Measurements from ENCODE around the gene RBM15. TPM values are rescaled to one million over a fixed set of nuclear protein-coding genes. Genes with fewer than 3 reads are reported as not detected.

Gene RBM15
- total RNA-seq, 1 donor from 2014 or later, result 27.8 TPM

DNA sequence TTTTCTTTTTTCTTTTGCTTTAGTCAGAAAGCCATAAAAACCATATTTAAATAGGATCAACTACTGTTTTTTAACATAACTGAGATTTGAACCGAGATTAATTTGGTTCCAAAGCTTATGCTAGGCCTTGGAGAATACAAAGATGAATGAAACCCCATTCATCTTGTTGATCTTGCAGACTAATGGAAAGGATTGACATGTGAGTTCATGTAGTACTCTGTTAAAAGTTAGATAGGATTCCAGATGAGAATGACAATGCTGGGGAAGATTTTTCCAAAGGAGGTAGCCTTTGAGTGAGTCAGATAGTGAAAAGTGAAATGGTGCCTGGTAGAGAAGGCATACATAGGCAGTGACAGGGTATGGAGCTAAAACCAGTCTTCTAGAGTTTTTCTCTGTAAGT is 22.7 kb downstream of the RBM15 start:
- H3K27ac Mint-ChIP-seq (ENCODE audit: unreplicated experiment), result no peak overlapping the region
- peaks cover 24% of the 10 kb centered on the region for H3K36me3 Mint-ChIP-seq (ENCODE audit: unreplicated experiment)
- no peaks in the 10 kb centered on the region for H3K4me1 Mint-ChIP-seq (ENCODE audit: unreplicated experiment)
- H3K9me3 Mint-ChIP-seq (ENCODE audit: unreplicated experiment), result no peaks in the 10 kb centered on the region
- no peak overlapping the region for H3K4me3 Mint-ChIP-seq (ENCODE audit: unreplicated experiment)
- H3K27me3 Mint-ChIP-seq (ENCODE audit: unreplicated experiment), result no peaks in the 10 kb centered on the region
- TF ChIP-seq, protein P1, sequence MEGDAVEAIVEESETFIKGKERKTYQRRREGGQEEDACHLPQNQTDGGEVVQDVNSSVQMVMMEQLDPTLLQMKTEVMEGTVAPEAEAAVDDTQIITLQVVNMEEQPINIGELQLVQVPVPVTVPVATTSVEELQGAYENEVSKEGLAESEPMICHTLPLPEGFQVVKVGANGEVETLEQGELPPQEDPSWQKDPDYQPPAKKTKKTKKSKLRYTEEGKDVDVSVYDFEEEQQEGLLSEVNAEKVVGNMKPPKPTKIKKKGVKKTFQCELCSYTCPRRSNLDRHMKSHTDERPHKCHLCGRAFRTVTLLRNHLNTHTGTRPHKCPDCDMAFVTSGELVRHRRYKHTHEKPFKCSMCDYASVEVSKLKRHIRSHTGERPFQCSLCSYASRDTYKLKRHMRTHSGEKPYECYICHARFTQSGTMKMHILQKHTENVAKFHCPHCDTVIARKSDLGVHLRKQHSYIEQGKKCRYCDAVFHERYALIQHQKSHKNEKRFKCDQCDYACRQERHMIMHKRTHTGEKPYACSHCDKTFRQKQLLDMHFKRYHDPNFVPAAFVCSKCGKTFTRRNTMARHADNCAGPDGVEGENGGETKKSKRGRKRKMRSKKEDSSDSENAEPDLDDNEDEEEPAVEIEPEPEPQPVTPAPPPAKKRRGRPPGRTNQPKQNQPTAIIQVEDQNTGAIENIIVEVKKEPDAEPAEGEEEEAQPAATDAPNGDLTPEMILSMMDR (IDR thresholded peaks at IDR 0.05), result no peak
- DNase-seq (ENCODE audit: extremely low spot score, unreplicated experiment), result no peak

DNA sequence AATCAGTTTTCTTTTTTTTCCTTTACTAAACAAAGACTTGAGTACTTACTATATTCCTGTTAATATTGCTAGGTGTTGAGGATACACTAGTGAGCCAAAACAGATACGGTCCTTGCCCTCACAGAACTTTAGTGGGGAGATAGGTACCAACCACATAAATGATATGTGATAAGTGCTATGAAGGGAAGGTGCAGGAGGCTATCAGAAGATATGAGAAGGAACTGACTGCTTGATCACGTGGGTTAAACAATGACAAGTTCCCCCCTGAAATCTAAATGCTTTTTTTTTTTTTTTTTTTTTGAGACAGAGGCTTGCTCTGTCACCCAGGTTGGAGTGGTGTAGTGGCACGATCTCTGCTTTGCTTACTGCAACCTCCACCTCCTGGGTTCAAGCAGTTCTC is 25.0 kb downstream of the RBM15 start:
- no peak for DNase-seq (ENCODE audit: extremely low spot score, unreplicated experiment)
- H3K4me1 Mint-ChIP-seq (ENCODE audit: unreplicated experiment), result no peaks in the 10 kb centered on the region
- H3K4me3 Mint-ChIP-seq (ENCODE audit: unreplicated experiment), result no peak overlapping the region
- TF ChIP-seq, protein P1 (IDR thresholded peaks at IDR 0.05), result no peak
- no peak overlapping the region for H3K27ac Mint-ChIP-seq (ENCODE audit: unreplicated experiment)
- H3K9me3 Mint-ChIP-seq (ENCODE audit: unreplicated experiment), result no peaks in the 10 kb centered on the region
- H3K36me3 Mint-ChIP-seq (ENCODE audit: unreplicated experiment), result peaks cover 24% of the 10 kb centered on the region
- H3K27me3 Mint-ChIP-seq (ENCODE audit: unreplicated experiment), result no peaks in the 10 kb centered on the region

DNA sequence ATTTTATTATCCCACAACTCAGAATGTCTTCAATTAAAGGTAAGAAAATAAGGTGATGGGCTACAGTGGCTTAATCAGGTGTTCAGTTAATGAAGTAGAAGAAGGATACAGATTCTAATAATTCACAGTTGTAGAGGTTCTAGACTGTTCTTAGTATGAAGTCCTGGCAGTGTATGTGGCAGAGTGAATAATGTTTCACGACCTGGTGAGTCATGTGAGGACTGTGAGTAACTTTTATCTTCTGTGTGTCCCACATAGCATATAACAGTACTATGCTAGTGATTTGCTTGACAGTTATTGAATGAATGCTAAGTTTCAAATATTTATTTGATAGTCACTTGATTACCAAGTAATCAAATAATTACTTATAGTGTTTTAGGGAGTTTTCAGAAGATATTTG is 31.6 kb downstream of the RBM15 start:
- TF ChIP-seq, protein P1 (IDR thresholded peaks at IDR 0.05), result no peak
- Mint-ChIP-seq H3K4me1 (ENCODE audit: unreplicated experiment) (peaks cover 5% of the 10 kb centered on the region), H3K27me3 (ENCODE audit: unreplicated experiment) (no peaks in the 10 kb centered on the region), H3K27ac (ENCODE audit: unreplicated experiment) (no peak overlapping the region), H3K9me3 (ENCODE audit: unreplicated experiment) (no peaks in the 10 kb centered on the region), H3K4me3 (ENCODE audit: unreplicated experiment) (no peak overlapping the region), H3K36me3 (ENCODE audit: unreplicated experiment) (peaks cover 22% of the 10 kb centered on the region)
- DNase-seq (ENCODE audit: extremely low spot score, unreplicated experiment), result no peak

DNA sequence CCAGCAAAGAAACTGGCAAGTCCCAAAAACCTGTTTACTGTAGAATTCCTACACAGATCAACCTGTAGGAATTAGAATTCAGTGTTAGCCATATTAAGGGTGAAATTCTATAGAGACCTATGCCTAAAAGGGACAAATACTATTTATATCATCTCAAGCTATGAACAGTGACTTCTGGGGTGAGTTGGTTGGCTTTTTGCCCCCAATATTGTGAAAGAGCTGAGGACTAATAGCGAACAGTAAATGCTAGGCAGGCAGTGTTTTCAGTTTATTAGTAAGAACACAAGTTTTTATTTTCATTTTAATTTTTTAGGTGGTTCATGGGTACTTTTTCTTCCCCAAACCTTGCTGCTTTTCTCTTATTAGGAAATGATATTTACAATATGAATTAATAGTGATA is 36.3 kb downstream of the RBM15 start:
- TF ChIP-seq, protein P1 (IDR thresholded peaks at IDR 0.05), result no peak
- no peaks in the 10 kb centered on the region for H3K27me3 Mint-ChIP-seq (ENCODE audit: unreplicated experiment)
- no peak for DNase-seq (ENCODE audit: extremely low spot score, unreplicated experiment)
- H3K9me3 Mint-ChIP-seq (ENCODE audit: unreplicated experiment), result no peaks in the 10 kb centered on the region
- peaks cover 35% of the 10 kb centered on the region for H3K36me3 Mint-ChIP-seq (ENCODE audit: unreplicated experiment)
- H3K27ac Mint-ChIP-seq (ENCODE audit: unreplicated experiment), result no peak overlapping the region
- no peak overlapping the region for H3K4me3 Mint-ChIP-seq (ENCODE audit: unreplicated experiment)
- H3K4me1 Mint-ChIP-seq (ENCODE audit: unreplicated experiment), result peaks cover 9% of the 10 kb centered on the region

DNA sequence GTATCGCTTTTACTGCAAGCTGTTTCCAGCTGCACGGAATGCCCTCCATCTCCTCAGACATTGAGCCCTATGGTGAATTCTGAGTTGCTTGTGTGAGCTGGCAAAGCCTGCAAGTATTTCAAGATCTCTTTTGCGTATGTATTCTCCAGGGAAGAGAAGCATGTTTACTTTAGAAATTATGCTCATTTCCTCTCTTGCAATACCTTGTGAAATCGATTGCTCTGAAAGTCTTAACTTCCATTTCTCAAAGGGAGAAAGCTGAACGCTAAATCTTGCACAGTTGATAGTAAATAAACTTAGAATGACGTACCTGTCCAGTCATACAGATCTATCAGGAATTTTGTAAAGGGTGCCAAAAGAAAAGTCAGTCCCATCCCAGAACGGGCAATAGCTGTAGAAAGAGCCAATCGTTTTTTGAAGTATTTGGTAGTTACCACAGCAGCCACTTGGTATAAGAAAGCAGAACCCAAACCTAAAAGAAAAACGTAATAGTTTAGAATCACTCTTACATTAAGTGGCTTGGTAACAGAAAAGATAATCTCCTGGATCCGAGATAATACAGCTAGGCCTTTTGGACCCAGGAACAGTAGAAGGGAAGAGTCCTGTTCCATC is 41.6 kb downstream of the RBM15 start:
- no peak for DNase-seq (ENCODE audit: extremely low spot score, unreplicated experiment)
- peaks cover 41% of the 10 kb centered on the region for H3K36me3 Mint-ChIP-seq (ENCODE audit: unreplicated experiment)
- H3K9me3 Mint-ChIP-seq (ENCODE audit: unreplicated experiment), result no peaks in the 10 kb centered on the region
- no peaks in the 10 kb centered on the region for H3K27me3 Mint-ChIP-seq (ENCODE audit: unreplicated experiment)
- TF ChIP-seq, protein P1 (IDR thresholded peaks at IDR 0.05), result no peak
- peak overlapping the region; percentile 42 for H3K27ac Mint-ChIP-seq (ENCODE audit: unreplicated experiment)
- H3K4me3 Mint-ChIP-seq (ENCODE audit: unreplicated experiment), result no peak overlapping the region
- peaks cover 16% of the 10 kb centered on the region for H3K4me1 Mint-ChIP-seq (ENCODE audit: unreplicated experiment)
